ENCODE measurements around the gene ZFYVE28.

DNA sequence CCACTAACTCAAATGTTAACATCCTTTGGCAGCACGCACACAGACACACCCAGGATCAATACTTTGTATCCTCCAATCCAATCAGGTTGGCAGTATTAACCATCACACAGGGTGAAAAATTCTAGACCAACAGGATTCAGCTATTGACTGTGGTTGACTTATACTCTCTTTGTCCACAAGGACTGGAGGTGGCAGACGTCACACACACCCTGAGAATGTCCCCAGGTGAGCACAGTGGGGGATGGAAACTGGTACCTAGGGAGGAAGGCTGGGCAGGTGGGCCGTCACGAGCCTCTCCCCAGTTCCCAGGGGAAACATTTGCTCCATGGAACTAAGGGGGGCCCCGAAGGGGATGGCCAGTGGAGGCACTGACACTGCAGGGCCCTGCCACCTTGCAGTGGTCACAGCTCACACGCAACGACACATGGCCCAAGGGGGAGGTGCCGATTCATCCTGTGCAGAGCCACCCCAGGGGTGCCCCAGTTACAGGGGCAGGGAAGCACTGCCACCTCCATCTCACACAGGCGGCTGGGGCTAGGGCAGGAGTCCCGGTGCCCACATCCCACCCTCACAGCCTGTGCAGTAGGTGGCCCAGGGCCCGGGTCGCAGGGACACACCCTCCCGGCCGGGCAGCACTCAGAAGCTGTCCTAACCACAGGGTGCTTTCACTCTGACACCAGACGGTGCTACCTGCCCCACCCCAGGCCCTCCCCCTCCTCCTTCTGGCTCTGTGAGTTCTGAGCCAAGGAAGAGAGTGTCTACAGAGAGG lies 17.4 kb downstream of the ZFYVE28 start:
- TF ChIP-seq POLR2A (IDR thresholded peaks at IDR 0.05), result no peak
- TF ChIP-seq, protein P1, sequence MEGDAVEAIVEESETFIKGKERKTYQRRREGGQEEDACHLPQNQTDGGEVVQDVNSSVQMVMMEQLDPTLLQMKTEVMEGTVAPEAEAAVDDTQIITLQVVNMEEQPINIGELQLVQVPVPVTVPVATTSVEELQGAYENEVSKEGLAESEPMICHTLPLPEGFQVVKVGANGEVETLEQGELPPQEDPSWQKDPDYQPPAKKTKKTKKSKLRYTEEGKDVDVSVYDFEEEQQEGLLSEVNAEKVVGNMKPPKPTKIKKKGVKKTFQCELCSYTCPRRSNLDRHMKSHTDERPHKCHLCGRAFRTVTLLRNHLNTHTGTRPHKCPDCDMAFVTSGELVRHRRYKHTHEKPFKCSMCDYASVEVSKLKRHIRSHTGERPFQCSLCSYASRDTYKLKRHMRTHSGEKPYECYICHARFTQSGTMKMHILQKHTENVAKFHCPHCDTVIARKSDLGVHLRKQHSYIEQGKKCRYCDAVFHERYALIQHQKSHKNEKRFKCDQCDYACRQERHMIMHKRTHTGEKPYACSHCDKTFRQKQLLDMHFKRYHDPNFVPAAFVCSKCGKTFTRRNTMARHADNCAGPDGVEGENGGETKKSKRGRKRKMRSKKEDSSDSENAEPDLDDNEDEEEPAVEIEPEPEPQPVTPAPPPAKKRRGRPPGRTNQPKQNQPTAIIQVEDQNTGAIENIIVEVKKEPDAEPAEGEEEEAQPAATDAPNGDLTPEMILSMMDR (IDR thresholded peaks at IDR 0.05), result no peak

Data from ovary (tissue), 3 donors.